ENCODE results near the gene ACSF3.
"Not testable (repeated sequence)": the region's sequence is repeated elsewhere in the genome, so short reads cannot be mapped to it uniquely, and the experiment has no call there.

ACSF3 gene

DNA sequence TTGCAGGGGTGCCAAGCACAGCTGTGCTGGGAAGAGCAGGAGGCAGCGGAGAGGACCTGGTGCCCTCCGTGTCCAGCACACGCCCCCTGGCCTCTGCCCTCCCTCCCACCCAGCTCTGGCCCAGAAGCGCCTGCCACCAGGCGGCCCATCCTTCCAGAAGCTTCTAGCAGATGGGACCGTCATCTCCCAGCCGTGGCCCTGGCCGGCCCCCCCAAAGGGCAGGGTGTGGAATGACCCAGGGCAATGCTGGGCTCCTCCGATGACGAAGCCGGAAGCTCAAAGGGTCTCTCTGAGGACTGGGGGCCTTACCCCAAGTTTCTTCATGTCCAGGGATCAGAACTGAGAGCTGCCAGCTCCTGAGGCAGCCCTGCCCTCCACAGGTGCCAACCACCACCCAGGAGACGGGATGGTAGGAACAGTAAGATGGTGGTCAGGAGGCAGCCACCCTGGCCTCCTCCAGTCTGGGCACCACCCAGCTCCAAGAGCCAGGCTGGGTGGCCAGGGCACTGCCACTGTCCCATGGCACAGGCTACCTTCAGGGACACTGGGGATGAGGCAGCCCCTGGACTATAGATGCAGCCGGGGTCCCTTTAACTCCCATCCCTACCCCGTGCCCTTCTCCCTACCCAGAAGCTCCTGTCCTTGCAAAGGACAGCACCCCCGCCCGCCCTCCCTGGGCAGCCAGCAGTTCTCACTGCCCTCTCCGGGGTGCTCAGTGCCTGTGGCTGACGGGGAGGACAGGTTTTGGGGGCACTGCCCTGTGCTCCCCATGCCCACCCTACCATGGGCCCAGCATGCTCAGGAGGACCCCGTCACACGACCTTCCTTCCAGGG, 71.4 kb downstream of the ACSF3 start:
- no peak for DNase-seq

DNA sequence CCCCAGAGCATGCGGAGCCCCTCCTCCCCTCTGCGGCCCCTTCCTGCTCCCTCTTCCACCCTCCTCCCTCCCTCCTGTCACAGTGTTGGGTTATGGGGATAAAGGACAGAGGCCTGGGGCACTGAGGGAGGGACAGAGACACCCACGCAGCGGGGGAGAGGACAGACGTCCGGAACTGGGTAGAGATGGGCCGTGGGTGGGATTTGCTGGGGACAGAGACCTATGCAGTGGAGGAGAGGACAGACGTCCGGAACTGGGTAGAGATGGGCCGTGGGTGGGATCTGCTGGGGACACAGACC, 72.0 kb downstream of the ACSF3 start:
- DNase-seq: not testable (repeated sequence)

DNA sequence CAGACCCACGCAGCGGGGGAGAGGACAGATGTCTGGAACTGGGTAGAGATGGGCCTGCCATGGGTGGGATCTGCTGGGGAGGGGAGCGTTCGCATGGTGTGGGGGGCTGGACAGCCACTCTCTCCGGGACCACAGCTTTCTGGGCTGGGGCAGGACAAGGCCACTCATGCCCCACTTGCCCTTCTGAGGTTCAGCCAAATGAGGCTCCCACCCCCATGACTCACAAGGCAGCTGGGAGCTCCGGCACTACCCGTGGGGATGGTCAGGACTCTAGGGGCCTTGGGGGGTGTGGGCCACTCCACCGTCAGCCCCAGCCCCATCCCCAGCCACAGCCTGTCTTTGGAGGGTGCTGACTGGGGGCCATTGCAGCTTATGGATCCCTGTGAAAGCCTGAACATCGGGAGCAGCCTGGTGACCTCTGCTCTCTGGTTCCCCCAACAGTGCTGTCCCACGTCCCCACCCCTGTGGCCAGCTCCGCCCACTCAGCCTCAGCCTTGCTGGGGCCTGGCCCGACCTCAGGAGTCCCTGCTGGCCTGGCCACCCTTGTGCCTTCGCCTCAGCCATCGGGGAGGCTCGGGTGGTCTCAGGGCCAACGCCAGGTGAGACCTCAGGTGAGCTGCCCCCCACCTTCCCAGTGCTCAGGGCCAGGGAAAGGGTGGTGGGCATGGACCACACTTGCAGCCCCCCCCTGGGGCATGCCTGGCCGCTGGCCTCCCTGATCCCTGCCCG, 73.2 kb downstream of the ACSF3 start:
- no peak for DNase-seq

DNA sequence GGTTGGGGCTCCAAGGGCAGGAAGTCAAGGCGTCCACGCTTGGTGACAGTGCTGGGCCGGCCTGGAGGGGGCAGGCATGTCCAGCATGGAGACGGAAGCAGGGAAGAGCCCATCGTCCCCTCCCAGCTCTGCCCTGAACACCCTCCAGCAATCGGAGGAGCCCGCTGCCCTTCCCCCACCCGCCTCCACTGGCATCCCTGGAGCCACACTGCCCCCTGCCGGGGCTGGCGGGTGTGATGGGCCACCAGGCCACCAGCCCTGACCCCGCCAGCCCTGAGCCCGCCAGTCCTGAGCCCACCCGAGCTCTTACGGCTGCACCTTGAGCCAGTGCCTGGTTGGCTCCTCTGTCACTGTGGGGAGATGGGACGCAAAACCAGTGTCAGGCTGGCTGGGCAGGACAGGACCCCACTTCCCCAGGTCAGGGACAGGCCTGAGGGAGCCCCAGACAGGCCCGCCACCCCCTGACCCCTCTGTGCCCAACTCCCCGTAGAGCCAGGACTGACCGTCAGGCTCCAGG, 73.8 kb downstream of the ACSF3 start:
- peak; percentile 43 for DNase-seq

DNA sequence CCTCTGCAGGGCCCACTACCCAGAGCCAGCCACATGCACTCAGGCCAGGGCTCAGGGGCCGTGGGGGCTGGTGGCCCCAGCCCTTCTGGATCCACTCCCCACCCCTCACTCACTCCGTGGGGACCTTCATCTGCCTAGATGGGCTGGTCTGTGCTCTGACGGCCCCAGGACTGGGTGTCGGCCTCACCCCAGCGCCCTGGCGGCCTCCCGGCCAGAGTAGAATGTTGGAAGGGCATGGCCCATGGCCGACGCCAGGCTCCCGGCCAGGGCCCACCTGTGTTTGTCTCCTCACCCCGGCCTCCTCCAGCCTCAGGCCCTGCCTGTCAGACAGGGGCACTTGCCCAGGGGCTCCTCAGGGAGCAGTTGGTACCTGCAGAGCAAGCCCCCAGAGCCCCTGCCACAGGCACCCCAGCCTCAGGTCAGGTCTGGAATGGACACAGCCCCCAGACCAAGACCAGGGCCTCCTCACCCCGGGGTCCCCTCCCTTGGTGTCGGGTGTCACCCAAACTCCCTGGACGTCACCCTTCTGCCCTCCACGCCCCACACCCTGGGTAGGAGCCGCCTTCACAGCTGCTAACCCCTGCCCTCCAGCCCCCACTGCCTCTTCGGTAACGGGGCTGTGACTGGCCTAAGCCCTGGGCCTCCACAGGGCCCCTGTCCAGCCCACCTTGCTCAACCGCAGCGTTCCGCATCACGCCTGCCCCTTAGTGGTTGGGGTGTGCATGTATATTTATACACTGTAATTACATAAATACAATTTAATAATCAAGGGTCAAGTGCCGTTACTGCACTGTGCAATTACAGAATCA, 74.9 kb downstream of the ACSF3 start:
- DNase-seq: no peak

DNA sequence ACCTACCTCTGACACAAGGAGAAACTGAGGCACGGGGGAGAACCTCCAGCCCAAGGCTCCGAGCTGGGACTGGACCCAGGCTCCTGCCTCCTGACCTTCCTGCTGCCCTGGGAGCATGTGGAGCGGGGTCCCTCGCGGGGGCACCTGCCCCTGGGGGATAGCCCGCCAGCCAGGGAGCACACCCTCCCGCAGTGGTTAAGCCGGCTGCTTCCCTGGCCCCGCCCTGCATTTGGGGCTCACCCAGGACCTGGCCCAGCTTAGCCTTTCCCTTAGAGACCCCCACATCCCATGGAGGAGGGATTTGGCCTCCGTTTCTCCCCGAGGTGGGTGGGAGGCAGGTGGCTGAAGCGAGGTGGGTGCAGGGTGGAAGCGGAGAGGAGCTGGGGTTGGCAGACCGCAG, 76.1 kb downstream of the ACSF3 start:
- DNase-seq: no peak

DNA sequence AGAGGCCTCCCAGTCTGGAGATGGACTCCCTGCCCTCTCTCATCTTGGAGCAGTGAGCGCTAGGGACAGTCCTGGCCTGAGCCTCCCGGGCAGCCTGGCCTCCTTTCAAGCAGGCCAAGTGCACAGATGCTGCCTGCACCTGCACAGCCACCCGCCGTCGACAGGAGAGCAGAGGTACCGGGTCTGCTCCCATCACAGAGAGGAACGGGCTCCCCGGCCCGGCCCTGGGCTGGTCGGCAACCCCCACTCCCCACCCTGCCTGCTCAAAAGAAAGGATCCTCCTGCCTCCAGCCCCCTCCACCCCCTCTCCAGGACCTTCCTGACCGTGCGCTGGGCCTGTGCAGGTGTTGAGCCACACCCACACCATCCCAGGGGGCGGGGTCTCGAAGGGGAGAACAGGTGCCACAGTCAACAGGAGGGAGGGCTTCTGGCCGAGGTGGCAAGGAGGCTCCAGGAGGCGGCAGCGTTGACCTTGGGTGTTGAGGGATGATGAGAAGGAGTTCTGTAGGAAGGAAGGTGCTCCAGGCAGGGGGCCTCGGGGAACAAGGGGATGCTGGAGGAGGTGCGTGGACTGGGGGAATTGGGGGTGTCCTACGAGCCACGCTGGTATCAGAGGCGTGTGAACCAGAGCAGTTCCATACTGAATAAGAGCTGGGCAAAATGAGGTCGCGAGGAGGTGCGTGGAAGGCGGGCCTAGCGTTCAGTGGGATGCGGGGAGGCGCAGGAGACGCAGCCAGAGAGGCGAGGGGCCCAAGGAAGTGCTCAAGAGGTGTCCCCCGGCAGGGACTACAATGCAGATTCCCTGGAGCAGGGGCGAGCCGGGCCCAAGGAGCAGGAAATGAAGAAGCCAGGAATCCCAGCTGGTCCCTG, 76.9 kb downstream of the ACSF3 start:
- DNase-seq: peak; percentile 49

DNA sequence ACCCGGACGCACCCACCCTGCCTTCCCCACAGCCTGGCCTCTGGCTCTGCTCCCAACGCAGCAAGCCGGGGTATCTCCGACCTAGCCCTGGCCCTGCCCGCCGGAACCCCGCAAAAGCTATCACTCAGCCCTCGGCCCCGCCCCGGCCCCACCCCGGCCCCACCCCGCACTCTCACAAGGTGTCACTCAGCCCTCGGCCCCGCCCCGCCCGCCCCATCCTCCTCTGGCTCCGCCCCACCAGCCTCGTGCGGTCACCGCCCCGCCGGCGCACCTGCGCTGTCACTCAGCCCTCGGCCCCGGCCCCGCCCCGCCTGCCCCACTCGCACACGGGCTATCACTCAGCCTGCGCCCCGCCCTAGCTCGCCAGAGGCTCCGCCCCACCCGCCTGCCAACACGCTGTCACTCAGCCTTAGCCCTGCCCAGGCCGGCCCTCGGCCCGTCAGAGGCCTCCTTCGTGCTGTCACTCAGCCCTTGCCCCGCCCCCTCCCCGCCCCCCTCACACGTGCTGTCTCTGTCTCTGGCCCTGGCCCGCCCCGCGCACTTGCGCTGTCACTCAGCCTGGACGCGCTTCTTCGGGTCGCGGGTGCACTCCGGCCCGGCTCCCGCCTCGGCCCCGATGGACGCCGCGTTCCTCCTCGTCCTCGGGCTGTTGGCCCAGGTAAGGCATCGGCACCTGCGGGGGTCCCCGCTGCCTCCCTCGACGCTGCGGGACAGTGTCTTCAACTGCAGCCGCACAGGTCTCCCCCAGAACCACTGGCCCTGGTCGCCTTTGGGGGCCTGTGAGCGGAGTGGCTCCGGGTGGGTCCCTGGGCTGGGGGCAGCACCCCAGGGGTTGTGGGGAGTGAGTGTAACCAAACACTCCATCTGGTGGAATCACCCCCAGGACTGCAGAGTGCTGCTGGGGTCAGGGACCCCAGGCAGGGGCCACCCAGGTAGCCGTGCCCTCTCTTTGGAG, 77.8 kb downstream of the ACSF3 start, which contains the start of gene CDH15:
CDH15 (plus strand) TSS at position 533 of the 955 bp plus-strand sequence; CDS start at position 617, 84 bp downstream.
- DNase-seq: peak; percentile 73

DNA sequence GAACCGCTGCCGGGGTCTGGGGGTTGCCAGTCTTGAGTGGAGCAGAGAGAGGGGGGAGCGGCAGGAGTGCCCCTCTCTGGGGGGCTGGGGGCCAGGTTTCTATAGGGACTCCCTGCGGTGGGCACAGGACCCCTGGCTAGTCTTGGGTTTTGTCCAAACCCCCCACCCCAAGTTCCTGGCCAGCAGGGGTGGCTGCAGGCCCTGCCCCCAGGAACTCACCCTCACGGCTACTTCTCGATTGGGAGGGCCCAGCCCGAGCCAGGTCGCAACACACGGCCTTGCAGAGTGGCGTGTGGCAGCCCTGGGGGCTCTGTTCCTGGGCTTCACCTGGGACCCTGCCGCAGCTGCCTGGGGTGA, 78.5 kb downstream of the ACSF3 start:
- no peak for DNase-seq

DNA sequence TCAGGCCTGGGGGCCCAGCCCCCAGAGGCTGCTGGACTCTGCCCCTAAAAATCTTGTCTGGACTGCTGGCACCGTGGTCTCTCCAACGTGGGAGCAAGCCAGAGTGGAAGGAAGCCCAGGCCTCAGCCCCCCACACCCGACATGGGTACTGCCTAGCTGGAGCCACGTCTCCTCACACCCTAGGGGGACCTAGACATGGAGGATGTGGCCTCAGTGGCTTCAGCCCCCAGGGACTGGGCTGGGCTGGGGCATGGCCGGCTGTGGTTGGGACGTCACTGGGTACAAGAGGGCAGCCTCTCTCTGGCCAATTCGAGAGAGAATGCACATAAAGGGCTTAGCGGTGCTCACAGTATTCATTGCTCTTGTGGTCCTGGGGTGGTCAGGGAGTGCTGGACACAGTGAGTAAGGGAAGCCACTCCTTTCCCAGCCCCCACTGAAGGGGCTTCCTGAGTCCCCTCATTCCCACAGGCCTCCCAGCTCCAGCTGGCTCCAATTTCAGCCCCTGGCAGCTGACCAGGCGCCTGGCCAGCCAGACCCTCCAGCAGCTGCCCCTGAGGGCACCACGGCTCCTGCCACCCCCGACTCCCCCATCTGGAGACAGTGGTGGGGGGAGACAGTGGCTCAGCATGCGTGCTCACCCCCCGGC, 79.0 kb downstream of the ACSF3 start:
- DNase-seq: no peak

DNA sequence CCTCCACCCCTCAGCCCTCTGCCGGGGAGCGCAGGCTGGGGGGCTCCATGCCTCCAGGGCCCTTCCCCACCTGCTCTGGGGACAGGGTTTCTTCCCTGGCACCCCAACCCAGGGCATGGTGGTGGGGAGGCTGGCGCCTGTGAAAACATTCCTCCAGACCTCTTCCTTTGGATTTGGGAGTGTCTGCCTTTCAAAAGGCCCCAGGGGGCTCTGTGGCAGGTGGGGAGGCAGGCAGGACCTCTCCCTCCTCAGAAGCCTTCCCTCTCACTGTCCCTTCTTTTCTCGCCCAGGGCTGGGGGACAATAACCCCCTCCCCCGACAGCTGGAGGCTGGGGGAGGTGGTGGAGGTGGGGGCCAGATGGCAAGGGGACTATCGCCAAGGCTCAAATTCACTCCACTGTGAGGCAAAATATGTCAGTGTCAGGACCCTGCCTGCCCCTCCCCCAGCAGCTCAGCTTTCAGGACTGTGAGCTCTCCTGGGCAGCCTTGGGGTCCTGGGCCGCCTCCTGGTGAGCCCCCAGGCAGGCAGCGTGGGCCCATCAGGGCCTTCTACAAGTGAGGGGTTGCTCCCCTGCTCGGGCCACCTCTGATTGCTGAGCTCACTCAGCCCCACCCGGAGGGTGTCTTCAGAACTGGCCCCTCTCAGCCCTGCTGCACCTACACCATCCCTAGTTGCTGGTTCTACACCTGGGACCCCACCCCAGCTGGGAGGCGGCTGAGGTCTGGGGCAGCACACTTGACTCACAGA, 79.7 kb downstream of the ACSF3 start:
- no peak for DNase-seq

DNA sequence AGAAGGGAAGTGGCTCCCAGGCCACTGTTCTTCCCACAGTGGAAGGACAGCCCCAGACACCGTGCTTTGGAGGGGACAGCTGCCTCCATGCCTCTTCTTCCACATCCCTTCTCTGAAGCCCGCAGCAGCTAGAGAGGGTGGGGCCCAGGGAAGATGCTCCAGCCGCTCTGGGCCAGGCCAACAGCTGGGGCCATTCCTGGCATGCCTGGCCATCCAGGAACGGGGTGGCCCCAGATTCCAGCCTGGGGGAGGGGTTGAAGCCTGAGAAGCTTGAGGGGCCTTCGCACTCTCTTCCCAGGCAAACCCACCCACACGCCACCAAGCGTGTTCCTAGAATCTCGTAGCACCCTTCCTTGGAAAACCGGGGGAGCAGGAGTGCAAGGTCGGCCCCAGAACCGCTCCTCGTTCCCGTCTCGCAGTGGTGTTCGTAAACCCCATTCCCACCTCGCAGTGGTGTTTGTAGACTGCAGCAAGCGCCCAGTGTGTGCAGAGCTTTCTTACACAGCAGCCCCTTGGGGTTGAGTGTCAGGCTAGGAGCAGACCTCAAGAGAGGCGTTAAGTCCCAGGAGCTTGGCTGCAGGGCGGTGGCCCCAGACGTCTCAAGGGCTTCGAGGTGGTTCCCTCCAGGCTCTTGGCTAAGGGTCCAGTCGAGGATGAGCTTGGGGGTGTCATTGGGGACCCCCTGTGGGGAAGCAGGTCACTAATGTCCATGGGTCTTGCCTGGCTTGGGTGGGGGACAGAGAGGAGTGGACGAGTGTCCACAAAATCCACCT, 80.6 kb downstream of the ACSF3 start:
- DNase-seq: no peak

DNA sequence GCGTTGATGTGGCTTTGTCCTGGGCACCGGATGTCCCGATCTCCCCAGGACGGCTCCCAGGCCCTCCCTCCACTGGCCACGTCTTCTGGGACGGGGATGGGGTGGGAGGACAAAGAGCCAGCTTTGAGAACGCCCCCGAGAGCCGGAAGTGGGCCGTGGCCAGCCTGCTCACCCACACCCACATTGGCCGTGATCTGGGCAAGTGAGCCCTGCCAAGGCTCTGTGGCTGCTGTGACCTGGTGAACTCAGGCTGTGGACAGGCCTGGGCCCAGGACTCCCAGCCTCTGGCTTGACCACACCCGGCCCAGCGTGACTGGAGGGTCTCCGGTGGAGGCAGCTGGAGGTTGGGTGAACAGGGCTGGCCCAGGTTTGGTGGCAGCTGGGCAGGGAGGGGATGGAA, 81.2 kb downstream of the ACSF3 start:
- DNase-seq: no peak

DNA sequence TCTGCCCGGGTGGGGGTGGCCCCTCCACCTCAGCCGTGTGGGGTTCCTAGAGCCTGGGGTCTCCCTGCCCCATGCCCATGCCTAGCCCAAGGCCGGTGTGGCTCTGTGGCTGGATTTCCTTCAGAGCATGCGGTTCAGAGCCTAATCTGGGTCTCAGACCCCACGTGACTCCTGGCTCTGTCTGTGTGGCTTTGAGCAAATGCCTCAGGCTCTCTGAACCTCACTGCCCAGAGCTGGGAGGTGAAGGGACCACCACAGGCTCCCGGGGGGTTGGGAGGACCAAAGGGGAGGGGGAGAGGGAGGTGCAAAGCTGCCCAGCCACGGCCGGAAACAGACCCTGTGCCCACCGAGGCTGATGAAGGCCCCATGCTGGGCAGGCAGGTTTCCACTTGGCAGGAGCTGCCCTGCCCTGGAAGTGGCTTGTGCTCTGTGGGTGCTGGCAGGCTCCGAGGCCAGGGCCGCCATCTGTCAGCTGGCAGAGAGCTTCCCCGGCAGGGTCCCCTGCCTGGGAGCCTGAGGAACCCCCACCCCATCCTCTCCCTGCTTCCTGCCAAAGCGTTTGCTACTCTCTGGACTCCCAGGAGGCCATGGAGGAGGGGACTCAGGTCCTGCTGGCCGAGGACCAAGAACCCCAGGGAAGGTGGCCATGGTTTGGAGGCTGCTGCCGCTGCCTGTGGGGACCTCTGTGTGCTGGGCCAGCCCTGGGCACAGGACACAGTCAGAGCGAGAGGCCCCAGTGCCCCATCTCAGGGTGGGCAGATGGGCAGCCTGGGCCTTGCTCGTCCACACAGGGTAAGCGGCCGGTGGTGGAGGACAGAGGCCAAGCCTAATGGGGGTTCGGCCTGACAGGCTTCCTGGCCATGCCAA, 81.9 kb downstream of the ACSF3 start:
- no peak for DNase-seq

DNA sequence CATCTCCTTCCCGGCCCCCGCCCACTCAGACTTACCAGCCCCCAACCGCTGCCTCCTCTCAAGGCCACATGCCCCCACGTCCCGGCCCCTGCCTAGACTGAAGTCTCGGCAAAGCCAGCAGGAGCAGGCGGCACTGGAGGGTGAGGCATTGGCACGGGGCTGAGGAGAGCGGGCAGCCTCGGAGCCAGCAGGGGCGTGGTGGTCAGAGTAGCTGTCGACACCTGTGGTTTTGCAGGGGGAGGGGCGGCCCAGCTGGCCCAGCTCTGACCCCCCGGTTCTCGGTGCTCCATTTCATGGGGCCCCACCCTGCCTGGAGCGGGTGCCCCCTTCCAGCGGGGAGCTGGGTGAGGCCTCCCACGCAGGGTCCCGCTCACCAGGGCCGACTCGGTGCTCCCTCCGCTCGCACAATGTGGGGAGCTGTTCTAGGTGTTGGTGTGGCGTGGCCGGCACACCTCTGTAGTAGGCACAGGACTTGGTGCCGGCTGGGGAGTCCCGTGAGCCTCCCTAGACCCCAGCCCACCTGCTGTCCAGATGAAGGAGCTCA, 82.6 kb downstream of the ACSF3 start:
- no peak for DNase-seq

DNA sequence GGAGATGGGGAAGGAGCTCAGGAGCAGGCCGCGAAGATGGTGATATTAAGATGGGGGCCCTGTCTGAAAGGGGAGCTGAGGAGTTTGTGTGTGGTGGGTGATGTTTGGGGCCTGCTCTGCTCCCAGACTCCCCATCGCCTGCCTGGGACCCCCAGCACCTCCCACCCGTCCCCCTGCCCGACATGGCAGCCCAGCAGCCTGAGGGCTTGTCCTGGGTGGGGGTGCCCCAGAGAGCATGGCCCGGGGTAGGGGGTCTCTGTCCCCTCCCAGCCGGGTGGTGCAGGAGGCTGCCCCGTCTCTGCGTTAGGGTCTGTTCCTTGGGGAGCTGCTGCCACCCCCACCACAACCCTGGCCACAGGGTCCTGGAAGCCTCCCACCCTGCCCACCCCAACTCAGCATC, 83.1 kb downstream of the ACSF3 start:
- DNase-seq: no peak

DNA sequence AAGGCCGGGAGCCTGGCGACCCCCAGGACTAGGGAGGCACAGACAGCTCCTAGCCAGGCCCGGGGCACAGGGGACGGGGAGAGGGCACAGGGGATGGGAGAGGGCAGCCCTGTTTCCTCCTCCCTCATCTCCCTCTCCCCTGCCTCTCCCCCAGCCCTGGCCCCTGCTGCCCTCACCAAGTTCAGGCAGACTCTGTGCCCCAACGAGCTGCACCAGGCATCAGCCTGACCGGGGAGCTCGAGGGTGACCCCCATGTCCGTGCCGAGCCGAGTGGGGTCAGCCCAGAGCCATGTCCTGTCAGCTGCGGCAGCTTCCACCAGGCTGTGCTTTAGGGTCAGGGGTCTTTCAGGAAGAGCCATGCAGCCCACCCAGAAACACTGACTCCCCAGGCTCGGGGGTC, 83.8 kb downstream of the ACSF3 start:
- no peak for DNase-seq
